Neural cell (in vitro differentiated cells): Measurements from ENCODE around the gene HDAC4.

Experiments
- EP300 ChIP-seq: fragments of 450-650 bp; conservative IDR thresholded peaks from 2 replicates; pipeline ENCODE4 v1.6.1; 2014; ENCODE audit warnings: antibody characterized with exemption, mild to moderate bottlenecking, moderate library complexity; ENCODE audit not compliant: poor library complexity, severe bottlenecking
- EZH2 ChIP-seq: fragments of 200-600, 300-800 bp; shearing (Covaris generic), sonication (generic); IDR thresholded peaks from 2 replicates; pipeline ENCODE4 v1.6.1; 2014; ENCODE audit warnings: antibody characterized with exemption, low read length, borderline replicate concordance, mild to moderate bottlenecking; ENCODE audit not compliant: insufficient read depth, poor library complexity, severe bottlenecking
- MXI1 ChIP-seq: fragments of 450-650 bp; conservative IDR thresholded peaks from 2 replicates; pipeline ENCODE4 v1.6.1; 2014; ENCODE audit warnings: antibody characterized with exemption, mild to moderate bottlenecking; ENCODE audit not compliant: poor library complexity, severe bottlenecking
- SMC3 ChIP-seq: fragments of 450-650 bp; conservative IDR thresholded peaks from 2 replicates; pipeline ENCODE4 v1.6.1; 2014; ENCODE audit warnings: antibody characterized with exemption, mild to moderate bottlenecking, moderate library complexity; ENCODE audit not compliant: poor library complexity
- TF ChIP-seq, protein P1 (sequence below): fragments of 450-650 bp; IDR thresholded peaks from 2 replicates; pipeline ENCODE4 v1.5.1; 2014; ENCODE audit warnings: antibody characterized with exemption, mild to moderate bottlenecking, moderate library complexity; ENCODE audit not compliant: poor library complexity, severe bottlenecking
- TF ChIP-seq, protein P2 (sequence below): IDR thresholded peaks from 2 replicates; pipeline ENCODE4 v1.6.1; 2012; ENCODE audit warnings: borderline replicate concordance

DNA sequence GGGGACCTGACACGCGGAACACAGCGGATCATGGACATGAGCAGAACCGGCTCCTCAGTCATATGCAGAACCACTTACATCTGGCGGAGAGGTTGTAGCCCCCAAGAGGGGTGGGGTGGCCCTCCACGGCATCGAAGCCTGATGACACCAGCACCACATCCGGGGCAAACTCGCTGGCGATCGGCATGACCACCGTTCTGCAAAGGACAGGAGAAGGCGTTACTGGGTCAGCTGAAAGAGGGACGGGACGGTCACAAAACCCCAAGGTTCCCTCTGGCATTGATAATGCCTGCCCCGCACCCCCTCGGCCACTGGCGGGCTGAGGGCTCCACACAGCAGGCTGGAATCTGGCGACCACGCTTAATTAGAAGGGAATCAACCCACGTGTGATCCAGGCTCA is 332.4 kb downstream of the HDAC4 start:
- TF ChIP-seq, protein P1, sequence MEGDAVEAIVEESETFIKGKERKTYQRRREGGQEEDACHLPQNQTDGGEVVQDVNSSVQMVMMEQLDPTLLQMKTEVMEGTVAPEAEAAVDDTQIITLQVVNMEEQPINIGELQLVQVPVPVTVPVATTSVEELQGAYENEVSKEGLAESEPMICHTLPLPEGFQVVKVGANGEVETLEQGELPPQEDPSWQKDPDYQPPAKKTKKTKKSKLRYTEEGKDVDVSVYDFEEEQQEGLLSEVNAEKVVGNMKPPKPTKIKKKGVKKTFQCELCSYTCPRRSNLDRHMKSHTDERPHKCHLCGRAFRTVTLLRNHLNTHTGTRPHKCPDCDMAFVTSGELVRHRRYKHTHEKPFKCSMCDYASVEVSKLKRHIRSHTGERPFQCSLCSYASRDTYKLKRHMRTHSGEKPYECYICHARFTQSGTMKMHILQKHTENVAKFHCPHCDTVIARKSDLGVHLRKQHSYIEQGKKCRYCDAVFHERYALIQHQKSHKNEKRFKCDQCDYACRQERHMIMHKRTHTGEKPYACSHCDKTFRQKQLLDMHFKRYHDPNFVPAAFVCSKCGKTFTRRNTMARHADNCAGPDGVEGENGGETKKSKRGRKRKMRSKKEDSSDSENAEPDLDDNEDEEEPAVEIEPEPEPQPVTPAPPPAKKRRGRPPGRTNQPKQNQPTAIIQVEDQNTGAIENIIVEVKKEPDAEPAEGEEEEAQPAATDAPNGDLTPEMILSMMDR = no peak
- TF ChIP-seq SMC3 (no peak), EP300 (no peak), EZH2 (no peak), MXI1 (no peak)
- TF ChIP-seq, protein P2, sequence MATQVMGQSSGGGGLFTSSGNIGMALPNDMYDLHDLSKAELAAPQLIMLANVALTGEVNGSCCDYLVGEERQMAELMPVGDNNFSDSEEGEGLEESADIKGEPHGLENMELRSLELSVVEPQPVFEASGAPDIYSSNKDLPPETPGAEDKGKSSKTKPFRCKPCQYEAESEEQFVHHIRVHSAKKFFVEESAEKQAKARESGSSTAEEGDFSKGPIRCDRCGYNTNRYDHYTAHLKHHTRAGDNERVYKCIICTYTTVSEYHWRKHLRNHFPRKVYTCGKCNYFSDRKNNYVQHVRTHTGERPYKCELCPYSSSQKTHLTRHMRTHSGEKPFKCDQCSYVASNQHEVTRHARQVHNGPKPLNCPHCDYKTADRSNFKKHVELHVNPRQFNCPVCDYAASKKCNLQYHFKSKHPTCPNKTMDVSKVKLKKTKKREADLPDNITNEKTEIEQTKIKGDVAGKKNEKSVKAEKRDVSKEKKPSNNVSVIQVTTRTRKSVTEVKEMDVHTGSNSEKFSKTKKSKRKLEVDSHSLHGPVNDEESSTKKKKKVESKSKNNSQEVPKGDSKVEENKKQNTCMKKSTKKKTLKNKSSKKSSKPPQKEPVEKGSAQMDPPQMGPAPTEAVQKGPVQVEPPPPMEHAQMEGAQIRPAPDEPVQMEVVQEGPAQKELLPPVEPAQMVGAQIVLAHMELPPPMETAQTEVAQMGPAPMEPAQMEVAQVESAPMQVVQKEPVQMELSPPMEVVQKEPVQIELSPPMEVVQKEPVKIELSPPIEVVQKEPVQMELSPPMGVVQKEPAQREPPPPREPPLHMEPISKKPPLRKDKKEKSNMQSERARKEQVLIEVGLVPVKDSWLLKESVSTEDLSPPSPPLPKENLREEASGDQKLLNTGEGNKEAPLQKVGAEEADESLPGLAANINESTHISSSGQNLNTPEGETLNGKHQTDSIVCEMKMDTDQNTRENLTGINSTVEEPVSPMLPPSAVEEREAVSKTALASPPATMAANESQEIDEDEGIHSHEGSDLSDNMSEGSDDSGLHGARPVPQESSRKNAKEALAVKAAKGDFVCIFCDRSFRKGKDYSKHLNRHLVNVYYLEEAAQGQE = no peak
